Lower leg skin (tissue), 4 donors: ENCODE measurements around the gene CADM4. TPM values are rescaled to one million over a fixed set of nuclear protein-coding genes. Genes with fewer than 3 reads are reported as not detected.

Experiments used
- DNase-seq, 2 donors: peaks; one replicate each; pipeline ENCODE4 v3.0.0-alpha.2; 2019; ENCODE audit warnings: low spot score in 2 of 2
- H3K4me3 ChIP-seq: fragments of 200-600 bp; sonication (generic); 2 replicates; pipeline ENCODE4 v1.5.1; 2017; ENCODE audit warnings: mild to moderate bottlenecking, low read depth; ENCODE audit not compliant: poor library complexity, severe bottlenecking
- POLR2A ChIP-seq, 2 donors: fragments of 450-650 bp; IDR thresholded peaks; one replicate each; pipeline ENCODE4 v1.6.1; 2016 to 2017; ENCODE audit warnings: antibody characterized with exemption in 2 of 2, mild to moderate bottlenecking in 1 of 2, moderate library complexity in 1 of 2
- WGBS, 2 donors: methylation state at CpG; one replicate each; pipeline ENCODE4 v1.1.5; 2018; 5-methylcytosine and 5-hydroxymethylcytosine counted together
- intact Hi-C: fragments of 100-400 bp; cut with DNase I; formaldehyde crosslinking; loops from one replicate; pipeline ENCODE4 v1.15.0; 2023; ENCODE audit warnings: low total_unique reads
- total RNA-seq, 4 donors: library from RNA; depleted of rRNA; stranded (reverse); fragments of >200 nt; gene quantifications; one replicate each; pipeline ENCODE4 v1.1.0, GENCODE V29; 2016
- TF ChIP-seq, protein P1 (sequence below), 3 donors: fragments of 450-650 bp; IDR thresholded peaks; one replicate each; pipeline ENCODE4 v1.5.1; 2016; ENCODE audit warnings: antibody characterized with exemption in 3 of 3, mild to moderate bottlenecking in 3 of 3, moderate library complexity in 2 of 3

CADM4 gene
- total RNA-seq, 4 donors from 2014 or later: 22.3 to 56.0 (median 29.6) TPM

DNA sequence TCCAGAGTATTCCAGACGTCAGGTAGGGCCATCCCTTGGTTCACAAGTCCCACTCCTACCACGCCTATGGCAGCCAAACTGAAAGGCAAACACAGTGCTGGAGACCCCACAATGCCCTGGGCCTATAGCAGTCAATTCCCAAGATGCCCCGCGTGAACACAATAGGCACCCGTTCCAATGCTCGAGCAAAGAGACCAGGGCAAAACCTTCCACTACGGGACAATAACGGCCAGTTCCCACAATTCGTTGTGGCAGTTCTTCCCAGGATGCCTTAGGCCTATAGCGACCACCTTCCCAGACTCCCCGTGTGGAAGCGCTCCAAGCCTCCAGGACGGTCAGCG lies 20.8 kb downstream of the CADM4 start:
- DNase-seq: no peak
- 0% methylated on average over 14 of the region's 14 CpGs for WGBS, 2 donors
- intact Hi-C loops: no loop called here
- peak overlapping the region; percentile 66 for H3K4me3 ChIP-seq
- TF ChIP-seq, protein P1, sequence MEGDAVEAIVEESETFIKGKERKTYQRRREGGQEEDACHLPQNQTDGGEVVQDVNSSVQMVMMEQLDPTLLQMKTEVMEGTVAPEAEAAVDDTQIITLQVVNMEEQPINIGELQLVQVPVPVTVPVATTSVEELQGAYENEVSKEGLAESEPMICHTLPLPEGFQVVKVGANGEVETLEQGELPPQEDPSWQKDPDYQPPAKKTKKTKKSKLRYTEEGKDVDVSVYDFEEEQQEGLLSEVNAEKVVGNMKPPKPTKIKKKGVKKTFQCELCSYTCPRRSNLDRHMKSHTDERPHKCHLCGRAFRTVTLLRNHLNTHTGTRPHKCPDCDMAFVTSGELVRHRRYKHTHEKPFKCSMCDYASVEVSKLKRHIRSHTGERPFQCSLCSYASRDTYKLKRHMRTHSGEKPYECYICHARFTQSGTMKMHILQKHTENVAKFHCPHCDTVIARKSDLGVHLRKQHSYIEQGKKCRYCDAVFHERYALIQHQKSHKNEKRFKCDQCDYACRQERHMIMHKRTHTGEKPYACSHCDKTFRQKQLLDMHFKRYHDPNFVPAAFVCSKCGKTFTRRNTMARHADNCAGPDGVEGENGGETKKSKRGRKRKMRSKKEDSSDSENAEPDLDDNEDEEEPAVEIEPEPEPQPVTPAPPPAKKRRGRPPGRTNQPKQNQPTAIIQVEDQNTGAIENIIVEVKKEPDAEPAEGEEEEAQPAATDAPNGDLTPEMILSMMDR (IDR thresholded peaks at IDR 0.05): no peak
- no peak for TF ChIP-seq POLR2A (IDR thresholded peaks at IDR 0.05)

DNA sequence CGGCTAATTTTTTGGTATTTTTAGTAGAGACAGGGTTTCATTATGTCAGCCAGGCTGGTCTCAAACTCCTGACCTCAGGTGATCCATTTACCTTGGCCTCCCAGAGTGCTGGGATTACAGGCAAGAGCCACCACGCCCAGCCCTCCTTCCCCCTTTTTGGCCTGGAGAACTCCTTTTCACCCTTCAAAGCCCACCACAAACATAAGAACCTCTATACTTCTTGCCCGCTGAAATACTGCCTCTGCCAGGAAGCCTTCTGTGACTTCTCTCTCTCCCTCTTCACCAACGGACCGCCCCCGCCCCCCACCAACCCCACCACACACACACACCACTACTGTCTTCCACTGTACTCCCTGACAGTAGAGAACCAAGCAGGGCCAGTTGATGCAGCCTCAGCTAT lies 22.7 kb downstream of the CADM4 start:
- TF ChIP-seq, protein P1 (IDR thresholded peaks at IDR 0.05): no peak
- TF ChIP-seq POLR2A (IDR thresholded peaks at IDR 0.05): no peak
- DNase-seq: no peak
- intact Hi-C loops: no loop called here
- WGBS, 2 donors: 89 to 92% methylated on average over 6 of the region's 6 CpGs
- no peak overlapping the region for H3K4me3 ChIP-seq

DNA sequence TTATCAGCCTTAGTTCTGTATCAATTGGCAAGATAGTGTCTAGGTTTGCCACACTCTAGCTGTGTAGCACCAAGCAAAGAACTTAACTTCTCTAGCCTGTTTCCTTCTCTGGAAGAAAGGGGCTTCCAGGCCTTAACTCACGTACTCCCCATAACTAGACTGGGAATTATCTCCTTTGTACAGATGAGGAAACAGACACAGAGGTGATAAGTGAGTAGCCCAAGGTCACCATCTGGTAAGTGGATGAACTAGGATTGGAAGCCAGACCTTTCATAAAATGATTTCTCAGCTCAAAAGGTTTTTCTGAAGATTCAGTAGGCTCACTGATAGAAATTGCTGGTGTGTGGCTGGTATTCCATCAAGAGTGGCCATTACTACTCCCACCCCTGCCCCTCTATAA lies 23.3 kb downstream of the CADM4 start:
- no peak overlapping the region for H3K4me3 ChIP-seq
- no peak for TF ChIP-seq POLR2A (IDR thresholded peaks at IDR 0.05)
- TF ChIP-seq, protein P1 (IDR thresholded peaks at IDR 0.05): no peak
- WGBS, 2 donors: 88 to 91% methylated on average over 1 of the region's 1 CpG
- no peak for DNase-seq
- intact Hi-C loops: no loop called here

DNA sequence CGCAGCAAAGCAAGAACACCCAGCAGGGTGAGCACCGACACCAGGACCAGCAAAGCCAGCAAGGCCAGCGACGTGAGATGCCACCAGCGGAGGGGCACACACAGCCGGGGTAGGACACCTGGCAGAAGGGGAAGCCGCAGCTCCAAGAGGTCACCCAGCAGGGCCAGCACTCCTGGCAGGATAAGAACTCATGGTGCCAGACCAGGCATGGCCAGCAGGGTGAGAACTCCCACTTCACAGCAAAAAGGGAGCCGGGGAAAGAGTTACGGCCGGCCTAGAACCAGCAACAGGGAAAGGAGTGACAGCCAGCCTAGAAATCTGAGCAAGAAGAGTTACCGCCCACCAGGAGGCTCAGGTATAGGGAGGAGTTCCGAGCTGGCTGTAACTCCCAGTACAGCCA lies 27.3 kb downstream of the CADM4 start:
- WGBS, 2 donors: 93 to 97% methylated on average over 11 to 12 of the region's 12 CpGs
- intact Hi-C loops: no loop called here
- DNase-seq: no peak
- TF ChIP-seq POLR2A (IDR thresholded peaks at IDR 0.05): no peak
- TF ChIP-seq, protein P1 (IDR thresholded peaks at IDR 0.05): no peak
- no peak overlapping the region for H3K4me3 ChIP-seq

DNA sequence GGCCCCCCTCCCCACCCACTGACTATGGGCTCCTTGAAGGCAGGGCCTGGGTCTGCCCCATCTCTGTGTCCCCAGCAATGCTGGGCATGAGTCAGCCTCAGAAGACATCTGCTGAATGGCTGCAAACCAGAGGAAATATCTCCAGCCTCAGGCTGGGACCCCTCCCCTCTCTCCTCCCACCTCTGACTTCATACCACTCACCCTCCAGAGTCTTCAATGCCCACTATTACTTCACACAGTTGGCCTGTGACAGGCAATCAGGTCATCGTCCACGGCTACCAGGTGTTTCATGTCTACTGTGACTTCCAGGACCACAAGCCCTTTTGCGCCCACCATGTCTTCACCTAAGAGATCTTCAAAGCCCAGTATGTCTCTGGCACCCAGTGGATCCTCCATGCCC lies 27.9 kb downstream of the CADM4 start, which contains the start of gene SRRM5:
Gene SRRM5 (plus strand): TSS at position 301 of the 400 bp plus-strand sequence. CDS start 34 bp downstream, at position 335.
- 96 to 98% methylated on average over 3 of the region's 3 CpGs for WGBS, 2 donors
- TF ChIP-seq, protein P1 (IDR thresholded peaks at IDR 0.05): no peak
- TF ChIP-seq POLR2A (IDR thresholded peaks at IDR 0.05): no peak
- DNase-seq: no peak
- intact Hi-C loops: no loop called here
- H3K4me3 ChIP-seq: no peak within 1 kb of the TSS

DNA sequence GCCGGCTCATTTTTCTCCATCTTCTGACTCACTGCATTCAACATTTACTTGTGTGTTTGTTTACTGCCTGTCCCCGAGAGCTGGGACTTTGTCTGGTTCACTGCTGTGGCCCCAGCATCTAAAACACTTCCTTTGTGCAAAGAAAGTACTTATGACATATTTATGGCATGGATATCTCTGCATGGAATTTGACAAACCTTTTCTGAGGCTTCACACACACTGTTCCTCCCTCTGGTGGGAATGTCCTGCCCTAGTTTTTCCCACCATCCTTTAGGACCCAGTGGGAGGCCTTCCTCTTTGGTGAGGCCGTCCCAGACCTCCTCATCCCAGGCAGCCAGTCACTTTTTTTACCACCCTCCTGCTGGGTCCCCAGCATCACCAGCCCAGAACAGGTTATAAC lies 29.2 kb downstream of the CADM4 start:
- no peak overlapping the region for H3K4me3 ChIP-seq
- no peak for DNase-seq
- intact Hi-C loops: no loop called here
- 77 to 84% methylated on average over 3 of the region's 3 CpGs for WGBS, 2 donors
- TF ChIP-seq POLR2A (IDR thresholded peaks at IDR 0.05): no peak
- TF ChIP-seq, protein P1 (IDR thresholded peaks at IDR 0.05): no peak
